ENCODE data around the gene OLFML2A. TPM values are rescaled to one million over a fixed set of nuclear protein-coding genes. Genes with fewer than 3 reads are reported as not detected.

The OLFML2A gene
- total and polyA plus RNA-seq, 2 donors (not counting 1 experiment from before 2014, with no cell fraction given): 0.76 to 0.88 TPM

GRCh38 chr9:124854822-124855221, 77.9 kb downstream of the OLFML2A start:
- DNase-seq (no peak), ATAC-seq (ENCODE audit: low read depth) (no peak)
- POLR2A ChIA-PET: interaction anchor here (1.6 to 1.9 kb wide), 2 partner anchors 15 to 83 kb away, joined by 3 to 5 read pairs; no protein-coding TSS in a partner anchor

More at GRCh38 chr9:124854822-124855221, 77.9 kb downstream of the OLFML2A start:
- Mint-ChIP-seq H3K9me3 (ENCODE audit: insufficient read depth) (no peaks in the 10 kb centered on the region), H3K4me3 (peak overlapping the region; percentile 9), H3K27me3 (no peaks in the 10 kb centered on the region), H3K27ac (peak overlapping the region; percentile 8), H3K4me1 (peaks cover 10% of the 10 kb centered on the region)
- Histone ChIP-seq H4K20me1 (ENCODE audit: control insufficient read depth, insufficient read depth, low read length, poor library complexity, severe bottlenecking) (peaks cover 23% of the 10 kb centered on the region), H3K27ac (ENCODE audit: low read length in 2 of 2) (peak overlapping the region in 1 of 2 donors; percentile 48), H3K4me2 (replicated peaks; ENCODE audit: low read depth, low read length, poor library complexity, severe bottlenecking) (no peak overlapping the region), H3K9ac (ENCODE audit: low read length) (no peak overlapping the region), H3K27me3 (replicated peaks in 1 of 4; ENCODE audit: control extremely low read depth in 1 of 4, control insufficient read depth in 3 of 4, insufficient read depth in 4 of 4, low read length in 3 of 4) (no peaks in the 10 kb centered on the region), H3K4me1 (ENCODE audit: control insufficient read depth in 2 of 2, insufficient read depth in 2 of 2, low read length in 2 of 2) (peaks cover 7 to 9% of the 10 kb centered on the region in 2 donors), H3K9me3 (ENCODE audit: control extremely low read depth in 1 of 3, control insufficient read depth in 2 of 3, insufficient read depth in 1 of 3, low read length in 2 of 3) (no peaks in the 10 kb centered on the region), H2AFZ (ENCODE audit: insufficient read depth, low read depth, low read length, poor library complexity, severe bottlenecking) (no peak overlapping the region), H3K4me3 (ENCODE audit: control extremely low read depth in 1 of 5, extremely low read depth in 1 of 5, insufficient read depth in 1 of 5, low read depth in 2 of 5, low read length in 4 of 5) (no peak overlapping the region), H3K79me2 (ENCODE audit: control insufficient read depth, insufficient read depth, low read length) (no peaks in the 10 kb centered on the region), H3K36me3 (replicated peaks in 1 of 2; ENCODE audit: control extremely low read depth in 1 of 2, control insufficient read depth in 1 of 2, extremely low read depth in 1 of 2, insufficient read depth in 2 of 2, low read length in 1 of 2) (peaks cover 0 to 31% of the 10 kb centered on the region in 2 experiments)
- TF ChIP-seq EZH2 (IDR thresholded peaks at IDR 0.05; ENCODE audit: borderline replicate concordance, insufficient read depth, low read depth, low read length, poor library complexity, severe bottlenecking): no peak
- no peak for TF ChIP-seq CTCF (IDR thresholded peaks at IDR 0.05)
- 77% methylated on average over 5 of the region's 7 CpGs for WGBS (ENCODE audit: insufficient coverage)
- intact Hi-C loops (cut with micrococcal nuclease): loop anchor here (5.0 kb wide), 2 partner anchors 37 to 517 kb away; no protein-coding TSS in a partner anchor
- CTCF ChIA-PET: interaction anchor here (1.5 to 9.8 kb wide), 4 partner anchors 9 to 81 kb away, joined by 4 to 345 read pairs (median 28); partner anchors contain the start of genes ARPC5L, NR6A1, OLFML2A and RPL35

Measured in B cell (primary cell).